A549 treated with dexamethasone at 1 μM for 4 hours (cell line): Measurements from ENCODE around the gene TMEM161B. TPM values are rescaled to one million over a fixed set of nuclear protein-coding genes. Genes with fewer than 3 reads are reported as not detected.

Source experiments
- total RNA-seq: library from RNA; stranded (reverse); fragments of 200-300 nt; extraction: Qiagen RNA extraction; gene quantifications from 5 replicates; pipeline ENCODE4 v1.2.3, GENCODE V29; 2022

Gene TMEM161B
- 7.6 to 10.1 TPM (median 8.9 TPM) in 5 replicates for total RNA-seq

DNA sequence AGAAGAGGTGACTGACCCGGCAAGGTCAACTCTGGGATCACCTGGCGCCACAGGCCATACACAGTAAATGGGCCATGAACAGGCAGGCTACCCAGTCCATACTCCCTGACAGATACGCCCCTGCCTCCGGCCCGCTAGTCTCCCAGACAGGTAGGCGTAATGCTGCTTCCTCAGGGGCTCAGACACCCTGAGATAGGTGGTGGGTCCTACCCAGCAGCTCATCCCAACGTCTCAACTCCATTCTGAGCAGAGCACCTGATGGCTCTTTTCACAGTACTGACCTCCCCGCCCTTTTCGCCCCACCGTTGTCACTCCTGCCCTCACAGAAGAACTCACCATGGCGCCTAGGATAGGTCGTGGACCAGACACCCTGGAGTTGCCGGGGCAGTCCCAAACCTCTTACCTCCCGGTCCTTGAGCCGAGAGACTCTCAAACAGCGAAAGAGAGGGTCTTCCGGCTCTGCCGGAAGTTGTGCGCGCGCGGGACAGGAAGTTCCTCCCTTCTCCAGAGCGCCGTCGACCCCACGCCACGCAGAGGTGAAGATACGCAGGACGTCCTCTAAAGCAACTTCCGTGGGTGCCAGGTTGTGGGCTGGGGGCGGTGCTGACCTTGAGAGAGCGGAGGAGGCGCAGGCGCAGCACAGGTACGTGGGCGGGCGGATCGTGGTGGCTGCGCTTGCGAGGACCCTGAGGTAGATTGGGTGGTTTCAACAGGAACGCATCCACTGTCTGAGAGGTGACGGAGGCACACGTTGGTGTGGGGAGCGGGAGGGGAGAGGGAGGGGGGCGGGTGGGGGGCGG lies at the start of gene TMEM161B:
TMEM161B (minus strand) TSS at position 461 of the 800 bp plus-strand sequence; CDS start at position 339, 122 bp downstream.

